ENCODE data around the gene EFNA3.

- TF ChIP-seq CTCF (IDR thresholded peaks at IDR 0.05), result no peak
- no peak for TF ChIP-seq POLR2A (IDR thresholded peaks at IDR 0.05)
Observed at GRCh38 chr1:155099331-155099730, 20.7 kb downstream of the EFNA3 start.

Data from heart left ventricle (tissue), 13 donors.